T-cell (primary cell): Measurements from ENCODE around the gene ADAT1. TPM values are rescaled to one million over a fixed set of nuclear protein-coding genes. Genes with fewer than 3 reads are reported as not detected.

Experiments used
- ATAC-seq, 4 experiments: fragments of 200-7000 bp in 3 of 4; fragments of 150-1000 bp in 1 of 4; cut with Tn5 transposase; replicated peaks in 1 of 4; 1 replicate in 3 of 4; 2 replicates in 1 of 4; pipeline ENCODE4 v1.10.0; 2021; ENCODE audit warnings: moderate library complexity in 3 of 4, mild to moderate bottlenecking in 2 of 4, moderate number of reproducible peaks in 1 of 4
- CTCF ChIA-PET, 2 donors: fragments of 300-600 bp; sonication (Branson Sonifier 250); formaldehyde crosslinking; loops; one replicate each; lab custom pipeline; 2022; ENCODE audit warnings: antibody characterized with exemption in 2 of 2; lab: Charles Lee
- POLR2A ChIA-PET, 2 donors: fragments of 300-600 bp; sonication (Branson Sonifier 250); formaldehyde crosslinking; loops; one replicate each; lab custom pipeline; 2022; ENCODE audit warnings: antibody characterized with exemption in 2 of 2; lab: Charles Lee
- DNase-seq, 35 experiments: peaks; one replicate each; pipeline versions ENCODE4 v3.0.0 to v3.0.0-alpha.2; 2013 to 2023
- H3K27ac ChIP-seq: one replicate; pipeline ENCODE4 v1.5.1; 2013; ENCODE audit warnings: low read length
- H3K27me3 ChIP-seq, 2 experiments: replicated peaks in 1 of 2; 1 replicate in 1 of 2; 2 replicates in 1 of 2; pipeline versions ENCODE4 v1.6.1 to v1.7.0; 2013; ENCODE audit warnings: low read length in 1 of 2, mixed read lengths in 1 of 2; ENCODE audit not compliant: control insufficient read depth in 2 of 2, insufficient read depth in 2 of 2; ENCODE audit errors: extremely low read depth in 1 of 2
- H3K36me3 ChIP-seq, 2 donors: 1 replicate in 1 of 2; 2 replicates in 1 of 2; pipeline versions ENCODE4 v1.6.1 to v1.7.0; 2013; ENCODE audit warnings: low read length in 1 of 2; ENCODE audit not compliant: control insufficient read depth in 2 of 2, insufficient read depth in 1 of 2; ENCODE audit errors: extremely low read depth in 1 of 2
- H3K4me1 ChIP-seq, 2 experiments: 1 replicate in 1 of 2; 2 replicates in 1 of 2; pipeline versions ENCODE4 v1.6.1 to v1.7.0; 2013; ENCODE audit warnings: low read length in 2 of 2, mixed read lengths in 1 of 2; ENCODE audit not compliant: insufficient read depth in 2 of 2, control insufficient read depth in 1 of 2; ENCODE audit errors: extremely low read depth in 1 of 2
- H3K4me3 ChIP-seq, 2 donors: 1 replicate in 1 of 2; 2 replicates in 1 of 2; pipeline versions ENCODE4 v1.5.1 to v1.7.0; 2013; ENCODE audit warnings: mild to moderate bottlenecking in 2 of 2, low read length in 1 of 2, moderate library complexity in 1 of 2; ENCODE audit not compliant: control insufficient read depth in 1 of 2; ENCODE audit errors: extremely low read depth in 1 of 2
- H3K9me3 ChIP-seq: 2 replicates; pipeline ENCODE4 v1.7.0; 2013
- H3K27ac Mint-ChIP-seq, 2 donors: one replicate each; pipeline ENCODE4 v1.8.0; 2020 to 2021; ENCODE audit warnings: mild to moderate bottlenecking in 2 of 2, mixed read lengths in 2 of 2
- H3K27me3 Mint-ChIP-seq, 2 donors: one replicate each; pipeline ENCODE4 v1.8.0; 2021 to 2022; ENCODE audit warnings: mixed read lengths in 2 of 2
- H3K36me3 Mint-ChIP-seq: one replicate; pipeline ENCODE4 v1.8.0; 2021; ENCODE audit warnings: mixed read lengths
- H3K4me1 Mint-ChIP-seq, 3 donors: one replicate each; pipeline ENCODE4 v1.8.0; 2020 to 2022; ENCODE audit warnings: mixed read lengths in 3 of 3, mild to moderate bottlenecking in 1 of 3
- H3K4me3 Mint-ChIP-seq, 3 donors: one replicate each; pipeline ENCODE4 v1.8.0; 2020 to 2022; ENCODE audit warnings: mild to moderate bottlenecking in 3 of 3, mixed read lengths in 3 of 3, moderate library complexity in 3 of 3
- H3K9me3 Mint-ChIP-seq, 3 donors: one replicate each; pipeline ENCODE4 v1.8.0; 2020 to 2022; ENCODE audit warnings: mixed read lengths in 3 of 3
- WGBS: methylation state at CpG from one replicate; pipeline ENCODE4 v1.1.5; 2013; ENCODE audit warnings: missing lambda C conversion rate; ENCODE audit not compliant: insufficient coverage; 5-methylcytosine and 5-hydroxymethylcytosine counted together
- total RNA-seq, 35 experiments: library from RNA in 6 of 35; stranded (reverse) in 6 of 35; fragments of 120-200 nt in 1 of 35; gene quantifications; one replicate each; pipeline versions ENCODE4 v1.2.1 to v1.2.4 and lab custom pipeline; 2013 to 2026

Gene ADAT1
- total RNA-seq, 5 donors from 2014 or later (not counting 1 experiment from before 2014, with no cell fraction given) = 62.9 to 79.2 (median 72.0) TPM

- DNase-seq = no peak
- Mint-ChIP-seq H3K9me3 (no peaks in the 10 kb centered on the region), H3K27me3 (no peaks in the 10 kb centered on the region), H3K27ac (peak overlapping the region; percentile 63 to 74), H3K4me3 (peak overlapping the region; percentile 30 to 99 (median 48)), H3K36me3 (peaks cover 50% of the 10 kb centered on the region), H3K4me1 (peaks cover 60 to 67% (median 62%) of the 10 kb centered on the region in 3 donors)
- H3K9me3 ChIP-seq = no peaks in the 10 kb centered on the region
- no peak for ATAC-seq
- H3K4me1 ChIP-seq = peaks cover 18 to 23% of the 10 kb centered on the region in 2 experiments
- peak overlapping the region; percentile 13 for H3K27ac ChIP-seq
- no peak overlapping the region for H3K4me3 ChIP-seq
- no CpG with 5 or more reads among the region's 1 CpG for WGBS
- CTCF ChIA-PET = interaction anchor here in 1 of 2 donors (0.8 kb wide), 1 partner anchor 35 kb away, joined by 3 read pairs; no protein-coding TSS in a partner anchor
- POLR2A ChIA-PET = no interaction called here
- H3K27me3 ChIP-seq = no peaks in the 10 kb centered on the region
- H3K36me3 ChIP-seq = peaks cover 4 to 50% of the 10 kb centered on the region in 2 donors
Observed at GRCh38 chr16:75653922-75654321, 30.8 kb upstream of the ADAT1 start.

- peaks cover 0 to 18% of the 10 kb centered on the region in 2 donors for H3K36me3 ChIP-seq
- no peaks in the 10 kb centered on the region for H3K27me3 ChIP-seq
- peak; percentile 47 to 52 (median 48) for ATAC-seq
- H3K36me3 Mint-ChIP-seq = peaks cover 36% of the 10 kb centered on the region
- peak overlapping the region; percentile 96 to 97 for H3K27ac Mint-ChIP-seq
- under 1% methylated on average over 50 of the region's 62 CpGs for WGBS
- H3K27me3 Mint-ChIP-seq = no peaks in the 10 kb centered on the region
- no peaks in the 10 kb centered on the region for H3K9me3 ChIP-seq
- DNase-seq = peak; percentile 73 to 92 (median 87)
- peak overlapping the region; percentile 89 to 100 for H3K4me3 ChIP-seq
- peaks cover 40 to 57% of the 10 kb centered on the region in 2 experiments for H3K4me1 ChIP-seq
- H3K9me3 Mint-ChIP-seq = no peaks in the 10 kb centered on the region
- CTCF ChIA-PET = interaction anchor here (0.5 to 2.0 kb wide), 10 partner anchors 20 to 214 kb away, joined by 3 to 27 read pairs (median 5); partner anchors contain the start of gene ADAT1 (in 2 of the 2)
- H3K27ac ChIP-seq = peak overlapping the region; percentile 94
- POLR2A ChIA-PET = interaction anchor here (0.5 to 4.1 kb wide), 17 partner anchors 18 to 1091 kb away, joined by 3 to 59 read pairs (median 5); partner anchors contain the start of genes ADAT1 (in 2 of the 2), TMEM231 (in 2 of the 2) and CFDP1 (in 1 of the 2)
- H3K4me3 Mint-ChIP-seq = peak overlapping the region; percentile 99 to 100 (median 99)
- peaks cover 71 to 76% (median 72%) of the 10 kb centered on the region in 3 donors for H3K4me1 Mint-ChIP-seq
Observed at GRCh38 chr16:75648265-75649076, 25.4 kb upstream of the ADAT1 start.

GRCh38 chr16:75647492-75648264 is 24.6 kb upstream of the ADAT1 start, which contains the start of the genes KARS1 and TERF2IP:
Gene KARS1 (minus strand): TSS chr16:75647665. CDS start chr16:75647639, 26 bp downstream.
Gene TERF2IP (plus strand): TSS chr16:75647773. CDS start chr16:75647883, 110 bp downstream.
- Histone ChIP-seq H3K4me3 (peak within 1 kb of the TSS; percentile 89 to 100), H3K9me3 (no peaks in the 10 kb centered on the region), H3K4me1 (peaks cover 37 to 54% of the 10 kb centered on the region in 2 experiments), H3K36me3 (peaks cover 0 to 21% of the 10 kb centered on the region in 2 donors), H3K27ac (peak within 1 kb of the TSS; percentile 94), H3K27me3 (no peaks in the 10 kb centered on the region)
- Mint-ChIP-seq H3K36me3 (peaks cover 38% of the 10 kb centered on the region), H3K9me3 (no peaks in the 10 kb centered on the region), H3K27me3 (no peaks in the 10 kb centered on the region), H3K4me3 (peak within 1 kb of the TSS; percentile 99 to 100 (median 99)), H3K4me1 (peaks cover 66 to 74% (median 69%) of the 10 kb centered on the region in 3 donors), H3K27ac (peak within 1 kb of the TSS; percentile 99)
- POLR2A ChIA-PET = interaction anchor here (0.5 to 4.1 kb wide), 17 partner anchors 17 to 991 kb away, joined by 3 to 59 read pairs (median 5); partner anchors contain the start of genes ADAT1 (in 2 of the 2), TMEM231 (in 2 of the 2), CFDP1 (in 1 of the 2) and GABARAPL2 (in 1 of the 2)
- DNase-seq (peak; percentile 83 to 98 (median 94)), ATAC-seq (peak; percentile 86 to 88 (median 87))
- CTCF ChIA-PET = interaction anchor here (0.5 to 1.5 kb wide), 11 partner anchors 20 to 1543 kb away, joined by 3 to 27 read pairs (median 4); partner anchors contain the start of genes ADAT1 (in 2 of the 2), MON1B (in 1 of the 2) and WDR59 (in 1 of the 2)
- WGBS = under 1% methylated on average over 74 of the region's 76 CpGs

- ChIA-PET POLR2A (interaction anchor here (0.6 to 4.1 kb wide), 14 partner anchors 16 to 980 kb away, joined by 3 to 59 read pairs (median 4); partner anchors contain the start of genes ADAT1 (in 2 of the 2), TMEM231 (in 2 of the 2), CFDP1 (in 1 of the 2) and GABARAPL2 (in 1 of the 2)), CTCF (interaction anchor here (0.5 to 1.5 kb wide), 9 partner anchors 19 to 1544 kb away, joined by 3 to 27 read pairs (median 4); partner anchors contain the start of genes ADAT1 (in 2 of the 2), MON1B (in 1 of the 2) and WDR59 (in 1 of the 2))
- peaks cover 0 to 27% of the 10 kb centered on the region in 2 donors for H3K36me3 ChIP-seq
- peak; percentile 11 to 19 (median 12) for ATAC-seq
- H3K27me3 ChIP-seq = no peaks in the 10 kb centered on the region
- H3K27me3 Mint-ChIP-seq = no peaks in the 10 kb centered on the region
- H3K9me3 ChIP-seq = no peaks in the 10 kb centered on the region
- H3K36me3 Mint-ChIP-seq = peaks cover 43% of the 10 kb centered on the region
- peaks cover 41 to 51% of the 10 kb centered on the region in 2 experiments for H3K4me1 ChIP-seq
- peaks cover 60 to 74% (median 70%) of the 10 kb centered on the region in 3 donors for H3K4me1 Mint-ChIP-seq
- no peak for DNase-seq
- 0% methylated on average over 14 of the region's 18 CpGs for WGBS
- peak overlapping the region; percentile 99 to 100 (median 99) for H3K4me3 Mint-ChIP-seq
- H3K27ac Mint-ChIP-seq = peak overlapping the region; percentile 99
- no peaks in the 10 kb centered on the region for H3K9me3 Mint-ChIP-seq
- H3K27ac ChIP-seq = peak overlapping the region; percentile 94
- H3K4me3 ChIP-seq = peak overlapping the region; percentile 89 to 100
Observed at GRCh38 chr16:75647112-75647491, 24.0 kb upstream of the ADAT1 start.

- H3K27ac Mint-ChIP-seq = peak overlapping the region; percentile 24 to 72
- peak overlapping the region; percentile 48 to 99 (median 61) for H3K4me3 Mint-ChIP-seq
- POLR2A ChIA-PET = no interaction called here
- CTCF ChIA-PET = interaction anchor here in 1 of 2 donors (0.9 to 1.5 kb wide), 3 partner anchors 8 to 128 kb away, joined by 3 to 4 read pairs (median 3); no protein-coding TSS in a partner anchor
- peak overlapping the region; percentile 3 for H3K27ac ChIP-seq
- ATAC-seq (no peak), DNase-seq (peak in 1 of 35 experiments; percentile 71)
- no peaks in the 10 kb centered on the region for H3K9me3 ChIP-seq
- H3K36me3 ChIP-seq = peaks cover 10 to 52% of the 10 kb centered on the region in 2 donors
- no peaks in the 10 kb centered on the region for H3K9me3 Mint-ChIP-seq
- peaks cover 52% of the 10 kb centered on the region for H3K36me3 Mint-ChIP-seq
- H3K4me1 Mint-ChIP-seq = peaks cover 46 to 60% (median 58%) of the 10 kb centered on the region in 3 donors
- H3K4me3 ChIP-seq = no peak overlapping the region
- H3K27me3 ChIP-seq = no peaks in the 10 kb centered on the region
- H3K4me1 ChIP-seq = peaks cover 33 to 34% of the 10 kb centered on the region in 2 experiments
- H3K27me3 Mint-ChIP-seq = no peaks in the 10 kb centered on the region
- 96% methylated on average over 2 of the region's 7 CpGs for WGBS
Observed at GRCh38 chr16:75644240-75645012, 21.3 kb upstream of the ADAT1 start.
